Measurements from ENCODE around the gene GDF15.

GDF15 gene

GRCh38 chr19:18419195-18419698 is 33.3 kb downstream of the GDF15 start, which contains the start of gene SSBP4:
Gene SSBP4 (plus strand): TSS chr19:18419398. CDS start chr19:18419649, 251 bp downstream.
- DNase-seq (ENCODE audit: low read depth): no peak

GRCh38 chr19:18419699-18420460 is 33.9 kb downstream of the GDF15 start:
- DNase-seq (ENCODE audit: low read depth): no peak

GRCh38 chr19:18420930-18421329 is 35.0 kb downstream of the GDF15 start:
- DNase-seq (ENCODE audit: low read depth): no peak

- DNase-seq (ENCODE audit: low read depth): no peak
Observed at GRCh38 chr19:18421371-18421959, 35.5 kb downstream of the GDF15 start.

GRCh38 chr19:18422530-18423191 is 36.7 kb downstream of the GDF15 start:
- DNase-seq (ENCODE audit: low read depth): no peak

- DNase-seq (ENCODE audit: low read depth): no peak
Observed at GRCh38 chr19:18423258-18424020, 37.5 kb downstream of the GDF15 start.

GRCh38 chr19:18424122-18424889 is 38.3 kb downstream of the GDF15 start:
- DNase-seq (ENCODE audit: low read depth): no peak

- DNase-seq (ENCODE audit: low read depth): no peak
Observed at GRCh38 chr19:18424890-18425514, 39.0 kb downstream of the GDF15 start.

- no peak for DNase-seq (ENCODE audit: low read depth)
Observed at GRCh38 chr19:18425515-18426415, 39.8 kb downstream of the GDF15 start.

GRCh38 chr19:18426416-18426767 is 40.4 kb downstream of the GDF15 start:
- DNase-seq (ENCODE audit: low read depth): no peak

GRCh38 chr19:18427080-18427742 is 41.3 kb downstream of the GDF15 start:
- no peak for DNase-seq (ENCODE audit: low read depth)

GRCh38 chr19:18427743-18428113 is 41.8 kb downstream of the GDF15 start:
- DNase-seq (ENCODE audit: low read depth): no peak

GRCh38 chr19:18428173-18428786 is 42.3 kb downstream of the GDF15 start:
- DNase-seq (ENCODE audit: low read depth): no peak

- peak; percentile 69 for DNase-seq (ENCODE audit: low read depth)
Observed at GRCh38 chr19:18428787-18429674, 43.1 kb downstream of the GDF15 start.

GRCh38 chr19:18429717-18430416 is 43.9 kb downstream of the GDF15 start:
- no peak for DNase-seq (ENCODE audit: low read depth)

GRCh38 chr19:18430417-18431144 is 44.6 kb downstream of the GDF15 start:
- DNase-seq (ENCODE audit: low read depth): no peak
